KOPT-K1 (cell line): Measurements from ENCODE around the gene MIS18A.
"Not testable (repeated sequence)": the region's sequence is repeated elsewhere in the genome, so short reads cannot be mapped to it uniquely, and the experiment has no call there.

Source experiments
- H3K27ac ChIP-seq: fragments of 200-600 bp; sonication (generic); 2 replicates; pipeline ENCODE4 v1.5.1; 2016; ENCODE audit warnings: antibody characterized with exemption, mild to moderate bottlenecking, low read depth, low read length; ENCODE audit not compliant: poor library complexity, severe bottlenecking
- H3K36me3 ChIP-seq: fragments of 200-600 bp; sonication (generic); 2 replicates; pipeline ENCODE4 v1.5.1; 2017; ENCODE audit warnings: antibody characterized with exemption, mild to moderate bottlenecking, low read length, moderate library complexity; ENCODE audit not compliant: insufficient read depth
- H3K9me3 ChIP-seq: fragments of 200-600 bp; sonication (generic); 2 replicates; pipeline ENCODE4 v1.5.1; 2017; ENCODE audit warnings: antibody characterized with exemption, low read length, mild to moderate bottlenecking; ENCODE audit not compliant: insufficient read depth, poor library complexity, severe bottlenecking

MIS18A gene

DNA sequence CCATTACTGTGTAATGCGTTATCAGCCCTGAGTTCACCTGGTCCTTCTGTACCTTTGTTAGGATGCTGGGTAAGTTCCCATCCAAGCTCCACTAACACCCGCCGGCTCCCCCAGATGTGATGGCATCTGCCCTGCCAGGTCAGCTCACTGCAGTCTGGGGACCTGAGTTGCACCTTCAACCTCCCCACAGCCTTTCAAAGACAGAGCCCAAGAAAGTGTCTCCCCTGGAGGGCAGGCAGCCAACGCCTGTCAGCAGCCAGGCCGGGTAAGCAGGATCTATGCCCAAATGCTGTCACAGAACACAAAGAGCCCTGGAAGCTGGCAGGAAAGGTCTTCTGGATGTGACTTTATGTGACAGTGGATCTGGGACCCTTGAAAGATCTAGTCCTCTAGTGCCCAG lies 33.5 kb upstream of the MIS18A start:
- Histone ChIP-seq H3K36me3 (peaks cover 90% of the 10 kb centered on the region), H3K9me3 (no peaks in the 10 kb centered on the region), H3K27ac (no peak overlapping the region)

DNA sequence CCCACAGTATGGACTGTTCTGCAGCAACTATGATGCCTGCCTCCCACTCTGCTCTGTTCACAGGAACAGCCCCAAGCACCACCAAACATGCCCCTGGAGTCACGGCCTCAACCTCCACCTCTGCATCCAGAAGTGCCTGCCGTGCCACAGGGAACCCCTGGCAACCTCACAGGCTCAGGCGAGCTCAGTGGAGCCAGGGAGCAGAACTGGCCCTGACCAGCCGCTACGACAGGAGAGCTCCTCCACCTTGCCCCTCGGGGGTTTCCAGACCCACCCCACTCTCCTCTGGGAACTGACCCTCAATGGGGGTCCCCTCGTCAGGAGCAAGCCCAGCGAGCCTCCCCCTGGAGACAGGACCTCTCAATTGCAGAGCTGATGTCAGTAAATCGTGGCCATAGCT lies 32.8 kb upstream of the MIS18A start:
- H3K27ac ChIP-seq = no peak overlapping the region
- peaks cover 88% of the 10 kb centered on the region for H3K36me3 ChIP-seq
- H3K9me3 ChIP-seq = no peaks in the 10 kb centered on the region

DNA sequence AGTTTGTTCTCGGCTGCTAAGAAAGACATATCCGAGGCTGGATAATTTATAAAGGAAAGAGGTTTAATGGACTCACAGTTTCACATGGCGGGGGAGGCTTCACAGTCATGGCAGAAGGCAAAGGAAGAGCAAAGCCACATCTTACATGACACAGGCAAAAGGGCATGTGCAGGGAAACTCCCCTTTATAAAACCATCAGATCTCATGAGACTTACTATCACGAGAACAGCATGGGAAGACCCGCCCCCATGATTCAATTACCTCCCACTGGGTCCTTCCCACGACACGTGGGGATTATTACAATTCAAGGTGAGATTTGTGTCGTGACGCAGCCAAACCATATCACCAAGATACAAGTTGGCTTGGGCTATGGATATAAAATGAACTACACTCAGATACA lies 32.1 kb upstream of the MIS18A start:
- not testable (repeated sequence) for H3K27ac ChIP-seq
- H3K36me3 ChIP-seq = peaks cover 85% of the 10 kb centered on the region

DNA sequence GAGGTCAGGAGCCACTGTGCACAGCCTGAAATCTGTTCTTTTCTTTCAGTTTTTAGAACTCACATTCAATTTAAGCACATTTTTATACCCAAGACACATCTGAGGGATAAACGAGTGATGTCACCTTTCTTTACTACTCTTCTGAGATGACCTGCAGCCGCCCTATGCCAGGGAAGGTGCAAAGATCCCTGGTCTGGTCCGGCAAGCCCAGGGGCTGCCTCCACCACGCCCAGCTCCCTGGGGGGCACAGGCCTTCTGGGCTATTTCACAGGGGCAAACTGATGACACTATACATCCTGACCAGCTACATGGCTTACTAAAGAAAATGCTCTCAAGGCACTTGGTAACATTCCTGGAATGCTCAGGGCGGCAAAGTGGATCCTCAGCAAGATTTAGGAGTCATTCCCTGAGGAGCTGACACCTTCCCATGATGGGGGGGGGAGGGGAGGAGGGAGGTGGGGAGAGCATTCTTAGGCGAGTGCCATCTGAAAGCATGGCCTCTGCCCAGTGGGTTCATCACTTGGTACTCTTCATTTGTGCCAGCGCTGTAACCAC lies 31.1 kb upstream of the MIS18A start:
- H3K9me3 ChIP-seq = no peaks in the 10 kb centered on the region
- H3K36me3 ChIP-seq = peaks cover 76% of the 10 kb centered on the region
- no peak overlapping the region for H3K27ac ChIP-seq

More for the DNA sequence above, 32.1 kb upstream of the MIS18A start:
- H3K9me3 ChIP-seq = not testable (repeated sequence)

DNA sequence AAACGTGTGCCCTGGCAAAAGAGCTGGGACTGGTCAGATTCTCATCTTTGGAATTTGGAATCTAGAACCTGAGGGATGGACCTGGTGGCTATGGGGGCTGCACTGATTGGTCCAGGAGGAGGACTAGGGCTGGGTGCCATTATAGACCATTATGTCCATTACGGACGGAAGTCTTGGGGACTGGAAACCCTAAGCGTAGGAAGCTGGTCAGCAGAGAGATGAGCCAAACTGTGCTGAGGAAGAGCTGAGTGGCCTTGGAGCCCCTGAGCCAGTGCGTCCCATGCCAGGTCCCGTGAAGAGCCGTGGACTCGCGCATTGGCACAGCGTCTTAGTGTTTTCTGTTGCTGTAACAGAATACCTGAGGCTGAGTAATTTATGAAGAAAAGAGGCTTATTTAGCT lies 29.8 kb upstream of the MIS18A start:
- no peaks in the 10 kb centered on the region for H3K9me3 ChIP-seq
- H3K27ac ChIP-seq = no peak overlapping the region
- peaks cover 65% of the 10 kb centered on the region for H3K36me3 ChIP-seq

DNA sequence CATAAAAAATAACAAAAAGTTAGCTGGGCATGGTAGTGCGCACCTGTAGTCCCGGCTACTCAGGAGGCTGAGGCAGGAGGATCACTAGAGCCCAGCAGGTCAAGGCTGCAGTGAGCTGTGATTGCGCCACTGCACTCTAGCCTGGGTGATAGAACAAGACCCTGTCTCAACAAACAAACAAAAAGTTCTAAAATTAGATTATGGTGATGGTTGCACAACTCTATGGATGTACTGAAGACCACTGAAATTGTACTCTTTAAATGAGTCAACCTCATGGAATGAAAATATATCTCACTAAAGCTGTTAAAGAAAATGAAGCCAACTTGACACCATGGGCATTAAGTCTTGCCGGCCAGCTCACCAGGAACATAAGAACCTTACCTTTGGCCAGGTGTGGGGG lies 28.9 kb upstream of the MIS18A start:
- H3K36me3 ChIP-seq = peaks cover 56% of the 10 kb centered on the region
- no peak overlapping the region for H3K27ac ChIP-seq
- H3K9me3 ChIP-seq = no peaks in the 10 kb centered on the region

DNA sequence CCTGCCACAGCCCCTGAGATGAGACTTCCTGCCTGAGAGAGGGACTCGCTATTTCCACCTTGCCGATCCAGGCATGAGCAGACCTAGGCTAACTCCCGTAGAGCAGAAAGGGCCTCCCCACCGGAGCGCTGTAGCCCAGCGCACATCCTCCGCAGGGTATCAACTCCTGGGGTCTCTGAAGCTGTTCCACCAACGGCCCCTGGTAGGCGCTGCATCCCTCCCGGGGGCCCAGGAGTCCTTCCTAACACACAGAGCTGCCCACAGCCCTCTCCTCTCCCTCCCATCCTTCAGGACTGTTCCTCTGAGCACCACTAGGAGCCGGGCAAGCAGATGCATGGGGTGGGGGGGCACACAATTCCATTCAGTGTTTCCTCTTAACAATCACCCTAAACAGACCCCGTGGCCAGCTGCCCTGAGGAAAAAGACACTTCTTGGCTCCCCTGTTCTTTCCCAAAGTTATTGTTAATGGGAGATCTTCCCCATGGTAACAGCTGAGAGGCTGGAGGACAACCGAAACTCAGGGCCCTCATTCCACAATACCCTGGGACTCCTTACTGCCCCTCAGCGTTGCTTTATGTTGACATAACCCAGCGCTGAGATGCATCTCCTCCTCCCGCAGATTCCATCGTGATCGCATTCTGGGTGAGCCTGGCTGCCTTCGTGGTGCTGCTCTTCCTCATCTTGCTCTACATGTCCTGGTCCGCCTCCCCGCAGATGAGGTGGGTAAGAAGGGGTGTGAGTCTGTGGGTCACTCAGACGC lies 27.4 kb upstream of the MIS18A start:
- no peaks in the 10 kb centered on the region for H3K9me3 ChIP-seq
- H3K36me3 ChIP-seq = peaks cover 48% of the 10 kb centered on the region
- H3K27ac ChIP-seq = no peak overlapping the region

DNA sequence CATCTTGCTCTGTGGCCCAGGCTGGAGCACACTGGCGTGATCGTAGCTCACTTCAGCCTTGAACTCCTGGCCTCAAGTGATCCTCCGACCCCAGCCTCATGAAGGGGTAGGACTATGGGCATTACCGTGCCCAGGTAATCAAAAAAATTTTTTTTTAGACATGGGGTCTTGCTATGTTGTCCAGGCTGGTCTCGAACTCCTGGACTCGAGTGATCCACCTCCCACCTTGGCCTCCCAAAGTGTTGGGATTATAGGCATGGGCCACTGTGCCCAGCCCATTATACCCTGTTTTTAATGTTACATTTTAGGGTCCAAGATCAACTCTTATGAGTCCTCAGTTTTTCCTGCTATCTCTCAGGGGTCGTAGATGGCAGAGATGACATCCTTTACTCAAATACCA lies 26.1 kb upstream of the MIS18A start:
- Histone ChIP-seq H3K36me3 (peaks cover 46% of the 10 kb centered on the region; the same call in 1 of the 2 replicates), H3K27ac (no peak overlapping the region), H3K9me3 (no peaks in the 10 kb centered on the region)

DNA sequence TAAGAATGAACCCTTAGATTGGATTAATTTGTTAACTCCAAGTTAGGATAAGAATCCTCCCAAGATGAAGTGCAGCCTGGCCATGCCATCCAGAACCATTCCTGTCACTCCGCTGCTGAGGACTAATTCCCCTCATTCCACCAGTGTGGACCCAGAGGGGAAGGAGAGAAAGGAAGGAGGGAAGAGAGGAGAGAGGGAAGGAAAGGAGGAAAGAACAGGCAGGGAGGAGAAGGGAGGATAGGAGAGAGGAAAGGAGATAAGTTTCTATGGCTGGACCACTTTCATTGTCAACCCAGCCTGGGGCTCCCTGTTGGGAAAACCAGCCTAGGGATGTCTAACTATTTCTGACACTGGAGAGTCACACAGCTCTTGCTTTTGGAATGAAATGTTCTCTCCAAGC lies 24.5 kb upstream of the MIS18A start:
- H3K27ac ChIP-seq = no peak overlapping the region
- H3K36me3 ChIP-seq = peaks cover 35% of the 10 kb centered on the region; the same call in 1 of the 2 replicates
- no peaks in the 10 kb centered on the region for H3K9me3 ChIP-seq

DNA sequence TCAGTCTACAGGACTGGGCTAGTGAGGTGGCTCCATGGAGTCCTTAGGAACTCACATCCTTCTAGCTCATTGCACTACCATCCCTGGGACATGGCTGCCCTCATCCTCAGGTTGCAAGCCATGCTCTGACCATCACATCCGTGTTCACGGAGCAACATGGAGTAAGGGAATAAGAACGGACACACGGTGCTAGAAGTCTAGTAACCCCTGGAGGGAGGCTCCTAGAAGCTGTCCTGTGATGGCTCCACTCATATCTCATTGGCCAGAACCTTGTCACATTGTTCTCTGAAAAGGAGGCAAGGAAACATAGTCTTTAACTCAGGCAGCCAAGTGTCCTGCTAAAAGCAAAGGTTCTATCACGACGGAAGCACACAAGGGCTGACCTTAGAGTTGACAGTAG lies 23.7 kb upstream of the MIS18A start:
- H3K27ac ChIP-seq = no peak overlapping the region
- peaks cover 27% of the 10 kb centered on the region; the same call in 1 of the 2 replicates for H3K36me3 ChIP-seq
- H3K9me3 ChIP-seq = no peaks in the 10 kb centered on the region

DNA sequence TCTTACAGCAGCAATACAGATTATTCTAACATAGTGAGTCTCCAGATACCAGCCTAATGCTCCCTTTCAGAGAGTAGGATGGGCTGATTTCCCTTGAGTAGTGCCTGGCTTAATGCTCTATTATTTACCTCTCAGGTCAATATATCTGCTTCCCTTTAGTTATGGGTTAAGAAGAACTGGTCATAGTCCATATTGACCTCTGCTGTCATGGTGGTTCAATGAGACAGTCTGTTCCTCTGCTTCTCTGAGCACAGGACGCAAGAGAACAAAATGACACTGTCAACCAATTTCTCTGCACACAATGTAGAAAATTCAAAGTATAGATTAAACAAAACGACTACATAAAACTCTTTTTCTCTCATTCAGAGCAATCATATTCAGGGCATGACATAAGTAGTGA lies 22.7 kb upstream of the MIS18A start:
- Histone ChIP-seq H3K36me3 (peaks cover 21% of the 10 kb centered on the region; the same call in 1 of the 2 replicates), H3K9me3 (no peaks in the 10 kb centered on the region), H3K27ac (no peak overlapping the region)

DNA sequence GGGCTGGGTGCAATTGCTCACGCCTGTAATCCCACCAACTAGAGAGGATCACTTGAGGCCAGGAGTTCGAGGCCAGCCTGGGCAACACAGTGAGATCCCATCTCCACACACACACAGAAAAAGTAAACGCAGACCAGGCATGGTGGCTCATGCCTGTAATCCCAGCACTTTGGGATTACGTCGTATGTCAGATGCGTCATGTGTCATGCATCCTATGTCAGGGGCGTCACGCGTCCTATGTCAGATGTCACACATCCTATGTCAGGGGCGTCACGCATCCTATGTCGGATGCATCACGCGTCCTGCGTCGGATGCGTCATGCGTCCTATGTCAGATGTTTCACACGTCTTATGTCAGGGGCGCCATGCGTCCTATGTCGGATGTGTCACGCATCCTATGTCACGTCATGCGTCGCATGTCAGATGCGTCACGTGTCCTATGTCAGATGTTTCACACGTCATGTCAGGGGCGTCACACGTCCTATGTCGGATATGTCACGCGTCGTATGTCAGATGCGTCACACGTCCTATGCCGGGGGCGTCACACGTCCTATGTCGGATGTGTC lies 21.4 kb upstream of the MIS18A start:
- Histone ChIP-seq H3K36me3 (peaks cover 17% of the 10 kb centered on the region; the same call in 1 of the 2 replicates), H3K27ac (no peak overlapping the region), H3K9me3 (no peaks in the 10 kb centered on the region)

DNA sequence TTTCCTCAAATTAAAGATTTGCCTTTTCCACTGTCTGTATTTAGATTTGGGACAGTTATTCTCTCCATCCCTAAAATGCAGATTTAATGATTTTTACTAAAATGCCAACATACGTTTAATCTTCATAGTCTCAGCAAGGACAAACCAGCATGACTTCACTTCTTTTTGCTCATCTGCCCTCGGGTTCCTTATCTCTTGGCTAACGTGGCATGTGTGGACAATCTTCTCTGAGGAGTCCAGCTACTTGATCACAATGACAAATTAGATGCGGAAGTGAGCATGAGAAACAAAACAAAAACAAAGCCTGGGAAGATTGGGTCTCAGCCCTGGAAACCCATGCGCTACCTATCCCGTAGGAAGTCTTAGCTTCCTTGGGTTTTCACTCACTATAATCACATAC lies 20.8 kb upstream of the MIS18A start:
- Histone ChIP-seq H3K9me3 (no peaks in the 10 kb centered on the region), H3K27ac (no peak overlapping the region)

DNA sequence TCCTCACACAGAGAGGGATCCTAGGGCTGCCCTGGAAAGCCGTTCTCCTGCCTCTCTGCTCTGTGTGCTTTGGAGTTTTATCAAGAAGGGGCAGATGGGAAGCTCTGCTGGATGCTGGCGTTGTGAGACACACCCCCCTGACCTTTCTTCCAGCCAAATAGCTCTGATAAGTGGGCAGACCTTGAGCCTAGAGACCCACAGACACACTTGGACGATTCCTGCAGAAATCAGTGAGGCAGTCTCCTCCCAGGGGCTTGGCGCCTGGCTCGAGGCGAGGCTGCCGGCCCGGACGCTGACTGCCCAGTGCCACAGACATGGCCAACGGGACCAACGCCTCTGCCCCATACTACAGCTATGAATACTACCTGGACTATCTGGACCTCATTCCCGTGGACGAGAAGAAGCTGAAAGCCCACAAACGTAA lies 19.8 kb upstream of the MIS18A start, which contains the start of gene MRAP:
MRAP (plus strand) TSS at position 198 of the 424 bp plus-strand sequence; CDS start at position 315, 117 bp downstream.
- peaks cover 17% of the 10 kb centered on the region; the same call in 1 of the 2 replicates for H3K36me3 ChIP-seq
- H3K9me3 ChIP-seq = no peaks in the 10 kb centered on the region
- no peak within 1 kb of the TSS for H3K27ac ChIP-seq

More for the DNA sequence above, 20.8 kb upstream of the MIS18A start:
- H3K36me3 ChIP-seq = peaks cover 17% of the 10 kb centered on the region; the same call in 1 of the 2 replicates

DNA sequence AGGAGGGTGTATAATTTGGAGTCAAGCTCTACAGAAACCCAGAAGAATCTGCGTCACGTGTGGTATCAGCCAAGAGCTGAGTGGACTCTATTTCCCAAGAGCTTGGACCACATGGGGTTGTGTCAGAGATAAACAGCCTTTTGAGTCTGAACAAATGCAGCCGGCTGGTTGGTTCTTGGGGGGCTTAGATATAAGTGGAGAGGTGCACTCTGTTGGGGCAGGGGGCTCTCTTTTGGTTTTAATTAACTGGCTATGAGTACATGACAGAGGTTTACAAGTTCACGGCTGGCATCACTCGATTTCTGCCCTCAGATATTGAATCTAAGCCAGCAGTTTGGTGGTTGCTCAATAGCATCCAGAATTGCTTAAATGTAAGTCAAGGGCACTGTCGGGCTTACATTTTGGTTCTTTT lies 19.3 kb upstream of the MIS18A start:
- H3K27ac ChIP-seq = no peak overlapping the region
- no peaks in the 10 kb centered on the region for H3K9me3 ChIP-seq
- H3K36me3 ChIP-seq = peaks cover 17% of the 10 kb centered on the region; the same call in 1 of the 2 replicates
